T-helper 22 cell (primary cell): ENCODE measurements around the gene BET1L.
"Not testable (repeated sequence)": the region's sequence is repeated elsewhere in the genome, so short reads cannot be mapped to it uniquely, and the experiment has no call there.

Experiments used
- DNase-seq: peaks from one replicate; pipeline ENCODE4 v3.0.0-alpha.2; 2020; ENCODE audit warnings: low read depth

BET1L gene

GRCh38 chr11:227824-228379, 20.7 kb upstream of the BET1L start:
- DNase-seq = no peak

DNA sequence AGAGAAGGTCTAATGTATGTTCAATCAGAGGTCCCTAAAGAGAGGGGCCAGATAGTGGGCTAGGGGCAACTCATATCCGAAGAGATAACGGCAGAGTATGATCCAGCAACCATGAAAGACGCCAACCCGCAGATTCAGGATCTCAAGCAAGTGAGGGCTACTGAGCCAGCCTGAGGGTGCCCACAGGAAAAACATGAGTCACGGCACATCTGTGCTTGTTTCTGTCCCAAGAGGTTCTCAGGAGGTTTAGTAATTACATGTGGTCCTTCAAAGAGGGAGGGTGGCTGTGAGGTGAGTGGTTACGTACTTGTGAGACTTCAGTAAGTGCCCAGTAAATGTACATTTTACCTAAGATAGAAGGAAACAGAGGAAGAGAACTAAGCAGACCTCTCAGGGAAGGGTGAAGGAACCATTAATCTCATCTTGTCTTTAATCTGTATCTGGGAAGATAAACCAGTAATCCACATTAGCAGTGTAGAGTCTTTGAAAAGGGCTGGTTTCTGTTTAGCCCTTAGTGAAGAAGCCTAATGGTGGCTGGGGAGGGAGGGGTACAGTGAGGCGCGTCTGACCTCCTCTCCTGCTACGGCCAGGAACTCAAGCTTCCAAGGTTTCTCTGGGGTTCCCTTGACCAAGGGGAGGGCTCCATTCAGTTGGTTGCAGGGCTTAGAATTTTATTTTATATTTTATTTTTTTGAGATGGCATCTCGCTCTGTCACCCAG, 18.7 kb upstream of the BET1L start:
- no peak for DNase-seq

GRCh38 chr11:224424-224823, 17.2 kb upstream of the BET1L start:
- DNase-seq = no peak

DNA sequence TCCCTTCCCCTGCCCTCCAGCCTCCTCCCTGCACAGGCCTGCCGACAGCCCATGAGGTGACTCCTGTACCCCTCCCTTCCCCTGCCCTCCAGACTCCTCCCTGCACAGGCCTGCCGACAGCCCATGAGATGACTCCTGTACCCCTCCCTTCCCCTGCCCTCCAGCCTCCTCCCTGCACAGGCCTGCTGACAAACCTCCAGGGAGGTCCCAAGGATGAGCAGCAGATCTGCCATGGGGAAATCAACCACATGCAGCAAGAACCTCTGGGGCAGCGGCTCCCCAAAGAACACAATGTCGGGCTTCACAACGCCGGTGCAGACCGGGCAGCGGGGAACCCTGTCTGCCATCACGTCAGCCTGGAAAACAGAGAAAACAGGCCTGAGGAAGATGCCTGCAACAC, 16.7 kb upstream of the BET1L start:
- DNase-seq = no peak

GRCh38 chr11:223026-223789, 16.0 kb upstream of the BET1L start:
- DNase-seq = no peak

DNA sequence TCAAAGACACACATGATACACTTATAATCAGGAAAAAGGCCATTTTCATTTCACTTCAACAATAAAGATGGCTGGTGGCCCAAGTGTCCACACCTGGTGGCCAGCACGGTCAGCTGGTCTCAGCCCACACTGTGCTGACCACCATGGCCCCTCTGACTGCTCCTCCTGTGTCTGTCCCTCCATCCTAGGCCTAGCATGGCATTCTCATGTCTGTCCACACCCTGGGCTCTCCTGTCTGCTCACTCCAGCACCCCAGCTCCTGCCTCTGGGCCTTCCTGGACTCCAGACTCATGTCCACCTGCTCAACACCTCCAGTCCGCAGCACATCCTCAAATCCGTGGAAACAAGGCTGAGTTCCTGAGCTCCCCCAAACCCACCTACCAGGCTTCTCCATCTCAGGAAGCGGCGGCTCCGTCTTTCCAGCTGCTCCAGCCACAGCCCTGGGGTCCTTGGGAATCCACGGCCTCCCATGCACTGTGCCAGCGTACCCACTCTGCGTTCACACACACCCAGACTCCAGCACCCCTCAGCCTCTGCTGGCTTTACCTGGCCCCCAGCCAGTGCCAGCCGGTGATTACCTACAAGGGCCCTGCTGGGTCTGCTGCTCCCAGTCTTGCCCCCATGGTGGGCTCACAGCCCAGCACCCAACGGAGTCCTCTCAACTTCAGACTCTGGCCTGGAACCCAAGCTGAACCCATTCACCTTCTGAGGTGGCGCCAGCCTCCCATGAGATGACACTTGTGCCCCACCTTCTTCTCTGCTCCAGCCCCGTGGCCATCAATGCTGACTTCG, 15.0 kb upstream of the BET1L start:
- no peak for DNase-seq

- DNase-seq = no peak
These were observed 14.3 kb upstream of the BET1L start for GRCh38 chr11:221539-221938.

DNA sequence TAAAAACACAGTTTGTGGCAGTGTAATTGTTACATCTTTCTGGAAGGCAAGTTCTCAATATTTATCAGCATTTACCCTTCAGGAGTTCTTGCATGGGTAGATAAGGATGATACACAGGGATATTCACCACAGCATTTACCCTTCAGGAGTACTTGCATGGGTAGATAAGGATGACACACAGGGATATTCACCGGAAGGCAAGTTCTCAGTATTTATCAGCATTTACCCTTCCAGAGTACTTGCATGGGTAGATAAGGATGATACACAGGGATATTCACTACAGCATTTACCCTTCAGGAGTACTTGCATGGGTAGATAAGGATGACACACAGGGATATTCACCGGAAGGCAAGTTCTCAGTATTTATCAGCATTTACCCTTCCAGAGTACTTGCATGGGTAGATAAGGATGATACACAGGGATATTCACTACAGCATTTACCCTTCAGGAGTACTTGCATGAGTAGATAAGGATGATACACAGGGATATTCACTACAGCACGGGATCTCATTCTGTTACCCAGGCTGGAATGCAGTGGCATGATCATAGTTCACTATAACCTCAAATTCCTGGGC, 13.5 kb upstream of the BET1L start:
- DNase-seq = not testable (repeated sequence)

DNA sequence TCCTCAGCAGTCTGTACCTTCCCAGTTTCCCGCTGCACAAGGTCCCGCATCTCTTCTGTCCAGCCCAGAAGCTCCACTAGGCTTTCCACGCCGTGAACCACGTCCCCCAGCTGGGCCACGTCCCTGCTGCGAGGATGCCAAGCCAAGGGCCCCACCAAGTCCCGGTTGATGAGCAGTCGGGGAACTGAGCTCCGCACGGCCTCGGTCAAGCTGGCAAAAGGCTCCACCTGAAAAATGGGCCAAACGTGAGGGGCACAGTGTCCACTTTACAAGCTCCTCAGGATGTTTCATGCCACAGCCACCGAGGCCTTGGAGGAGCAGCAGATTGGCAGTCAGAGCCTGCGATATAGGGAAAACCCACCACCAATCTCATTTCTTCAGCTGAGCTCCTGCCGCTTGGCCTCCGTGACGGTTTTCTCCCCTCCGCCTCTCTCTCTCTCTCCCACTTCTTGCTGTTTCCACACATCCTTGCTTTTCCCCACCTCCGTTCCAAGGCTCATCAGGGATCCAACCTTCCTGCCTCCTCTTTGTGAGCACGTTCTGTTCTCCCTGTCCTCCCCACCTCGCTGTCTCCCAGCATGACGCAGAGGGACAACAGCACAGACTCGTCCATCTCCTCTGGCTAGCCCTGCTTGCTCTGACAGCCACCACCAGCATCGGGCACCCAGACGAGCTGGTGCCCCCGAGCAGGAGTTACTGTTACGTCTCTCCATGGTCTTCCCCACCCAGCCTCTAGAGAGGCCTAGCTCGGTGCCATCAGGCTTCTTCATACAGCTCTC, 11.8 kb upstream of the BET1L start:
- no peak for DNase-seq

DNA sequence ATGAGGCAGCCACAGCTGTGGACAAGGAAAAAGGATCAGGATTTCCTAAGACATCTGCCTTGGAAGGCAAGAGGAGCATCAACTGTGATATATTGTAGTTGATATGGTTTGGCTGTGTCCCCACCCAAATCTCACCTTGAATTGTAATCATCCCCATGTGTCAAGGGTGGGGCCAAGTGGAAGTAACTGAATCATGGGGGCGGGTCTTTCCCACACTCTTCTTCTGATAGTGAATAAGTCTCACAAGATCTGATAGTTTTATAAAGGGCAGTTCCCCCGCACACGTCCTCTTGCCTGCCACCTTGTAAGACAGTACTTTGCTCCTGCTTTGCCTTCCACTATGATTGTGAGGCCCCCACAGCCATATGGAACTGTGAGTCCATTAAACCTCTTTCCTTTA, 10.5 kb upstream of the BET1L start:
- no peak for DNase-seq

DNA sequence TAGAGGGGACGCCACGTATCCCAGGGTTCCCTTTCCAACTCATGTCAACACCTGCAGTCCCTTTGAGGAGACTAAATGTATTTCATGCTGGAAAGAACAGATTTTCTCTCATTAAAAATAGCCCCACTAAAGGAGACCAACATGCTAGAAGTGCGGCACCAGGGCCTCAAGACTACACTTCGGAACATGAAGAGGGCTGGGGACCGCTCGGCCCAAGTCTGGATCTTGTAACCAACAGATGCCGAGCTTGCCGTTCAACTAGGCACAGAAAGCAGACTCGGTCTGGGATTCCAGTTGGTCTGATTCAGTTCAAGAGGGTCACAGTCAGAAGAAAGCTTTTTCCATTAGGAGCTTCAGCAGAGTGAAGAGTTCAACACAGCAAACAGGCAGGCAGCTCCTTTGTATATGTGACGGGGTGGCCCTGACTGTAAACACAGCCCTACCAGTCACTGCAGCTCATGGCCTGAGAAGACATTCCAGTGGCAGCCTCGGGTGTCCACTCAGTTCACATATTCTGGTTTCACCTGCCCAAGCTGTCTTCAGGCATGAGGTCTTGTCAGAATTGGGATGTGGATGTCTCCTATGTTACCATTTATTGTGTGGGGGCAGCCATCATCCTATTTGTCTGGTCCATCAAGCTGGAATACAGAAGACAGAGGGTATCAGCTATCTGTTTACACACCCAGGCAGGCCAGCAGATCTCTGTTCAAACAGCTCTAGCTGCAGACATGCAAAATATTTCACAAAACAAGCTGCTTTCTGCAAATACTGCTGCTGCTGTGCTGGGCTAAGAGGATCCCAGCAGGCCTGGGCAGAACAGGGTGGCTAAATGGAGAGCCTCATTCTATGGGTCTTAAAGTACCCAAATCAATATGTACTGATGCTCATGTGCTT, 9.1 kb upstream of the BET1L start:
- DNase-seq = no peak

DNA sequence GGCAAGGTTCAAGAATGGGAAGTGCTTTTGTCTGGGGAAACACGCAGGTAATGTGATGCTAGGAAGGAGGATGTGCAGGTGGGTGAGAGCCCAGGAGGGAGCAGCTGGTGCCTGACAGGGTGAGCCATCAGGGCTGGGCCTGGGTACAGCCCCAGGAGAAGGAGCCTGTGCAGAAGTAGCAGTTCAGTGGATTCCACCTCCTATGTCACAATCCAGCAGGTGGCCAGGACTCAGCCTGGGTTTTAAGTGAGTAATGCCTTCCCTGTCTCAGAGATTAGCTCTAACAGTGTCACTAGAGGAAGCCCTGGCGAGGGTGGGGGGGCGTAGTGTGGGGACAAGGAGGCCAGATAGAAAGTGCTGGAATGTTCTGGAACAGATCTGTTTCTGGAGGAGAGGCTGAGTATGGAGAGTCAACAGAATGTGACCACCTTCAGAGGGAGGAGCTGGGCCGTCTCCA, 8.4 kb upstream of the BET1L start:
- DNase-seq = no peak

DNA sequence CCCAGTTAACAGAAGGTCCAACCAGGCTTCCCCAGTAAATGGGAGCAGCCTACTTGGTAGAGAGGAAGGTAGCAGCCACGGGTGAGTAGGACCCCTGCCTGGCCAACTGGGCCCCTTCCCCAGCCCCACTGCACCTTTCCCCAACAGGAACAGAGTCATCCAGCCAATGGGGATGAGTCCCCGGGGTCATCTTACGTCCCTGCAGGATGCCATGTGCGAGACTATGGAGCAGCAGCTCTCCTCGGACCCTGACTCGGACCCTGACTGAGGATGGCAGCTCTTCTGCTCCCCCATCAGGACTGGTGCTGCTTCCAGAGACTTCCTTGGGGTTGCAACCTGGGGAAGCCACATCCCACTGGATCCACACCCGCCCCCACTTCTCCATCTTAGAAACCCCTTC, 6.9 kb upstream of the BET1L start:
- no peak for DNase-seq

DNA sequence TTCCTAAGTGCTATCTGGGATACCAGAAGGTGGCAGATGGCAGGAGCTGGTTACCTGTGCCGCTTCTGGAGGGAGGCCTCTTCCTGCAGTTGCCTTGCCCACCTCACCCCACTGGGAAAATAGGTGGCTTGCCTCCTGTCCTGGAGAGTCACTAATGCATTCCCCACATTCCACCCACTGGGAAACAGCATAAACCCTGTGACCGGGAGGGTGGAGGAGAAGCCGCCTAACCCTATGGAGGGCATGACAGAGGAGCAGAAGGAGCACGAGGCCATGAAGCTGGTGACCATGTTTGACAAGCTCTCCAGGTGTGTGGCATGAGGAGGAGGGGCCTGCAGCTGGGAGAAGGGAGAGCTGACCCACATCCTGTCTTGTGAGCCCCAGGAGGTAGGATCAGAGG, 5.9 kb upstream of the BET1L start:
- no peak for DNase-seq

- no peak for DNase-seq
These were observed 5.2 kb upstream of the BET1L start for GRCh38 chr11:212150-213100.

DNA sequence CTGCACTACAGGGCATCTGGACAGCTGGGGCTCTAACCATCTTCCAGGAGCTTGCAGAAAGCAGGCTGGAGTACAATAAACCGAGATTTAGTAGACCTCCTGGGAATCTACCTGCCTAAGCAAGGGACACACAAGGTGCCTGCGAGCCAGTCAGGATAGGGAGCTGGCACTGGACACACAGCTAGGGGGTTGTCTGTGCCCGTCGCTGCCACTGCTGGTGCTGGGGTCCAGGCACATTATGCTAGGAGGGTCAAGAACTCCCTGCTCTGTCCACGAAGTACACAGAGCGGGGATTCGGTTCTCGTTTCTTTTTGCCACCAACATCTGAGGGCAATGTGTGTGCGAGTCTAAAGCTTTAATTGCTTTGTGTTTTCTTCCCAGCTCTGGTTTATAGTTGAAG, 4.5 kb upstream of the BET1L start:
- no peak for DNase-seq

GRCh38 chr11:211295-211694, 4.1 kb upstream of the BET1L start:
- no peak for DNase-seq

- DNase-seq = no peak
These were observed 3.6 kb upstream of the BET1L start for GRCh38 chr11:210803-211180.

- DNase-seq = no peak
These were observed 3.1 kb upstream of the BET1L start for GRCh38 chr11:210122-210802.
